Fibroblast of villous mesenchyme (primary cell): ENCODE data around the gene KRT6B. TPM values are rescaled to one million over a fixed set of nuclear protein-coding genes. Genes with fewer than 3 reads are reported as not detected.

Experiments used
- DNase-seq: peaks from one replicate; pipeline ENCODE4 v3.0.0-alpha.2; 2010; ENCODE audit warnings: low read depth
- H3K4me3 ChIP-seq: 2 replicates; pipeline ENCODE4 v1.5.1; 2011; ENCODE audit warnings: low read depth, mild to moderate bottlenecking, low read length
- total RNA-seq: library from RNA; depleted of rRNA; stranded (reverse); fragments of >200 nt; gene quantifications from 2 replicates; pipeline ENCODE4 v1.2.3, GENCODE V29; 2012
- TF ChIP-seq, protein P1 (sequence below): IDR thresholded peaks from 2 replicates; pipeline ENCODE4 v1.5.1; 2012; ENCODE audit warnings: low read depth, mild to moderate bottlenecking, low read length; ENCODE audit not compliant: insufficient read depth

The KRT6B gene
- total RNA-seq, 1 donor: not detected

DNA sequence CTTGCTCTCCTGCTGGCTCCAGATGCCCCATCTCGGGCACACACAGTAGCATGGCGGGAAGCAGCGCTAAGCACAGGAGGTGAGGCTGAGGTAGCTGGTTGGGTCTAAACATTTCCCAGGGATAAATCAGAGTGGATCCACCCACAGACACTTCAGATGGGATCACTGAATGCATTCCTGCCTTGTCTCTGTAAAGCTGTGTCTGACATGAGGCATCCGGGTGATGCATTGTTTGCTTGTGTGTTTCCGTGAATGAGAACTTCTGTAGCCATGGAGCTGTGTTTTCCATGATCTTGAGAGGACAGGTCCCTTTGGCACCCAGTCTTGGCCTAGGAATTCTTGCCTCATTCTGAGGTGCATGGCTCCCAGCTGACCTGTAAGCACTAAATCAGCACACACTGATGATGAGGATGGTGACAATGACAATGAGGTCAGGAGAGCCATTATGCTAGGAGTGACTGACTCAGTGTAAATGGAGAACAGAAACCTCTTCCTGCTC lies 11.1 kb downstream of the KRT6B start:
- no peak for DNase-seq
- no peak overlapping the region for H3K4me3 ChIP-seq
- TF ChIP-seq, protein P1, sequence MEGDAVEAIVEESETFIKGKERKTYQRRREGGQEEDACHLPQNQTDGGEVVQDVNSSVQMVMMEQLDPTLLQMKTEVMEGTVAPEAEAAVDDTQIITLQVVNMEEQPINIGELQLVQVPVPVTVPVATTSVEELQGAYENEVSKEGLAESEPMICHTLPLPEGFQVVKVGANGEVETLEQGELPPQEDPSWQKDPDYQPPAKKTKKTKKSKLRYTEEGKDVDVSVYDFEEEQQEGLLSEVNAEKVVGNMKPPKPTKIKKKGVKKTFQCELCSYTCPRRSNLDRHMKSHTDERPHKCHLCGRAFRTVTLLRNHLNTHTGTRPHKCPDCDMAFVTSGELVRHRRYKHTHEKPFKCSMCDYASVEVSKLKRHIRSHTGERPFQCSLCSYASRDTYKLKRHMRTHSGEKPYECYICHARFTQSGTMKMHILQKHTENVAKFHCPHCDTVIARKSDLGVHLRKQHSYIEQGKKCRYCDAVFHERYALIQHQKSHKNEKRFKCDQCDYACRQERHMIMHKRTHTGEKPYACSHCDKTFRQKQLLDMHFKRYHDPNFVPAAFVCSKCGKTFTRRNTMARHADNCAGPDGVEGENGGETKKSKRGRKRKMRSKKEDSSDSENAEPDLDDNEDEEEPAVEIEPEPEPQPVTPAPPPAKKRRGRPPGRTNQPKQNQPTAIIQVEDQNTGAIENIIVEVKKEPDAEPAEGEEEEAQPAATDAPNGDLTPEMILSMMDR: no peak

DNA sequence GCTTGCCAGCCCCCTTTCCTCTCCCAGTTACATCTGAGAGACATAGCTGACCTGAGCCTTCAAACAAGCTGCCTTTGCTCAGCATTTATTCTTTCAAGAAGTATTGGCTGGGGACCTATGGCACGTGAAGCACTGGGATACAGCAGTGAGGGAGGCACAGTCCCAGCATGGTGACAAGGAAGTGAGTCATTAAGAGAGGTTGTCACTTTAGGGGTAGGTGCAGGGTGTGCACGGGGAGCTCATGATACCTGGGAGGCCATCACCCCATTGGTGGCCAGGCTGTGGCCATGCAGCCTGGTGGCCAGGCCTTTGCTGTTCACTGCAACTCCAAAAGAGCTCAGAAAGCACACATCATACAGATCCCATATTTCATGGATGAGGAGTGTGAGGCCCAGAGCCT lies 12.1 kb downstream of the KRT6B start:
- no peak overlapping the region for H3K4me3 ChIP-seq
- no peak for DNase-seq
- TF ChIP-seq, protein P1: no peak

DNA sequence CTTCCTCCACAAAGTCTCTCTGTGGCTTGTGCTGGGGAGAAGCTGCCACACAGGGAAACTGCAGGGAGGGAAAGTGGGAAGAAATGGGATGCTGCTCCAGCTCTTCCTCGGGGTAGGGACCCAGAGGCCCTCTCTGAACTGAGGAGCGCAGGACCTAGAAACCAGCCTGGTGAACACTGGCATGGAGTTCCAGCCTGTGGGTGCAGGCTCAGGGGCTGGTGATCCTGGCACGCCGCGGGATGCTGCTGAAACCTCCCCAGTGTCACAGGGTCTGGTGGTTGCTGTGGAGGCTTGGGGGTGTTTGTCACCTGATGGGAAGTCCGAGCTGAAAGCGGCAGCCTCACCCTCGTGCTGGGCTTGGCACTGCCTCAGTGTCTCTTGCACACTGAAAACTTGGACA lies 12.5 kb downstream of the KRT6B start:
- no peak overlapping the region for H3K4me3 ChIP-seq
- DNase-seq: no peak
- TF ChIP-seq, protein P1: no peak

DNA sequence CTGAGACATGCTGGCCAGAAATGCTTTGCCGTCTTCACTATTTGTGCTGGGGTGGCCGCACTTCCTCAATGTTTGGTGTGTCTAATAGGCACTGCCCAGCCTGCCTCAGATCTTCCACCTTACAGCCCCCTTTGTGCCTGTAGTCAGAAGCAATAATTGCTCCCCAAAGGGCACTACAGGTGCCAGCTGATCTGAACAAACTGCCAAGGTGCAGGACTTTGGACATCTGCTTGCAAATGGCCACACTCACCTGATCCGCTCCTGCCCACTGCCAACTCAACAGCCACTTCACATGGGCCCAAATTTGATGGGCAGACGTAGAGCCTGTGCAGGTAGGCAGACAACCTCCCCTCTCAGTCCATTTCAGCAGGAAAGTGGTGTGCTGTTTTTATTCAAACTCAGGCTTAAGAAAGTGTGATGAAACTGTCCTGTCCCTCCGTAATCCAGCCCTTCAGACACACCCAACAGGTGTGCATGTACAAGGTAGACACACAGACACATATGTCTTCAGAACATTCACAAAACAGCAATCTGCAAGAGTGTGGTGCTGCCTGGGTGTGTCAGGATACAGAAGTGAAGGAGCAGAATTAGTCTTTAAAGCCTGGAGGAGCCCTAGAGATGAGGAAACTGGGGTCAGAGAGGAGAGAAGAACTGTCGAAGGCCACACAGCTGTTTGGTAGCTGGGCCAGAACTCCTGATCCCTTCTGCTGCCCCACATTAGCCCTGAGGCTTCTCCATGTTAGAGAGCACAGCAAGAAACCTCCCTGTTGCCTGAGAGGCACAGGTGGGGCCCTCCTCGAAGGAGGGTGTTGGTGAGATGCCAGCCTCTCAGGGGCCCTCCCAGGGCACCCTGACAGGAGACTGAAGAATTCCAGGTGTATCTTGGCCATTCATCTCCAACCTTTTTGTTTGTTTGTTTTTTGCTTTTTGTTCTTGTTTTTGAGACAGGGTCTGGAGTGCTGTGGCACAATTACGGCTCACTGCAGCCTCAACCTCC lies 13.3 kb downstream of the KRT6B start:
- TF ChIP-seq, protein P1: no peak

DNA sequence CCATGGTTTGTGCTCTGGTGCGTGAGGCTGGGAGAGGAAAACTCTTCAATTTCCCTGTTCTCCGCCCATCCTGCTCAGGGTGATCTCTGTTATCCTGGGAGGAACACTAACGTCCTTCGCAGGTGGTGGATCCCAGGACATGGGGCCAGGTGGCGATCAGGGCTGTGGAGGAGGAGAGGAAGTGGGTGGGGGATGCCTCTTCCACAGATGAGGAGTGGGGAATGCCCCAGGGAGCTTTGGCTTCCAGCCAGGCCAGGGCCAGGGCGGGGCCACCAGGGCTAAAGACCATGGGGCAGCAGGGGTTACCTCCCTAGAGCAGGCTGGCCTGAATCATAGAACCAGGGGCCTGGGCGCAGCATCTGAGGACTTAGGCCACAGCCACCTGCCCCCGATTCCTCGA lies 14.4 kb downstream of the KRT6B start:
- TF ChIP-seq, protein P1: no peak
- H3K4me3 ChIP-seq: no peak overlapping the region
- DNase-seq: no peak

More for the DNA sequence above, 13.3 kb downstream of the KRT6B start:
- DNase-seq: no peak
- no peak overlapping the region for H3K4me3 ChIP-seq

DNA sequence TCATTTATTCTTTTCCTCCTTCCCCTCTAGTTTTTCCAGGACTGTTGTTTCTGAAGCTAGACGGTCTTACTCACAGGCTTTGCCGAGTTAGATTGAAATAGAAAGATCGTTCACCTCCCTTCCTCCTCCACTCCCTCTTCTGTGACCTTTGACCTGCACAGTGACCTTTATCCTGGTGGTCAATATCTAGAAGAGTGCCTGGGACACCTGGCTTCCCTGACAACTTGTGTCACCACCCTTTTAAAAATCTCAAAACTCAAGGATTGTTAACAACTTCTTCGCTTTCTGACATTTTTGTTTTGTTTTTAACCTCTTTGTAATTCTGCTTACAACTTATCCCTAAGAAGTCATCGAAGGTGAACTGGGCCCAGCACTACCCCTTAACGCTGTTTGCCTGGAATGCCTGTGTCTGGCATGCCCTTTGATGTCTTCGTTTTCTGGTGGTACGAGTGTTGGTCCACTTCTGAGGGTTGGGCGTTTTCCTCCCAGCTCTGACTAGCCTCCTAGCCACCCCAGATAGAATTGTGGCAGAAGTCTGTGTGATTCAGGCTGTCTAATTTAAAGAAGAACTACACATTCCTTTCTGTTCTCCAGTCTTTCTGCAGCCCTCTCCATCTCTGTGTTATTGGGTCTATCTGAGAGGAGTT lies 15.0 kb downstream of the KRT6B start:
- no peak for DNase-seq
- TF ChIP-seq, protein P1: no peak
- H3K4me3 ChIP-seq: no peak overlapping the region
